C4-2B (cell line): ENCODE results near the gene TAGAP.

ENCODE experiments used
- H3K27ac ChIP-seq: fragments of 450-650 bp; 2 replicates; pipeline ENCODE4 v1.5.1; 2017
- CTCF ChIP-seq: fragments of 450-650 bp; conservative IDR thresholded peaks from 2 replicates; pipeline ENCODE4 v1.5.1; 2017; ENCODE audit warnings: mild to moderate bottlenecking
- ZFX ChIP-seq: fragments of 450-650 bp; IDR thresholded peaks from 2 replicates; pipeline ENCODE4 v1.6.1; 2017

The TAGAP gene

GRCh38 chr6:159061146-159061545 lies 16.4 kb upstream of the TAGAP start:
- no peak overlapping the region for H3K27ac ChIP-seq
- no peak for TF ChIP-seq CTCF
- no peak for TF ChIP-seq ZFX

- no peak for TF ChIP-seq CTCF
- H3K27ac ChIP-seq: no peak overlapping the region
Observed at GRCh38 chr6:159059885-159060506, 15.2 kb upstream of the TAGAP start.

DNA sequence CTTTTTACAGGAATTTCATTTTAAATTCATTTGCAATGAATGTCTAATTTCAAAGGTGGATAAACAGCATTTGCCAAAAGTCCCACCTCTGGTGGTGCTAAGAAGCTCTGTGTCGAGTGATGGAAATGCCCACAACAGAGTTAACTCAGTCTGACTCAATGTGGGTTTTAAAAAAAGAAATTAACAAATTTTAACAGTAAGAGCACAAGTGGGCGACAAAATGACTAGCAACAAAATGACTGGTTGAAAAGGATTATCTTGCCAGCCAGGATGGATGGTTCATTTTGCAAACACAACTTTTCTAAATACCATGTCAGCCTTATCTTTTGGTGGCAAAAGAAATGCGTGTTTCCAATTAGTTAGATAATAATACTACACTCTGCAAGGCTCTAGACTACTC lies 14.3 kb upstream of the TAGAP start:
- no peak overlapping the region for H3K27ac ChIP-seq
- TF ChIP-seq CTCF (no peak), ZFX (no peak)

DNA sequence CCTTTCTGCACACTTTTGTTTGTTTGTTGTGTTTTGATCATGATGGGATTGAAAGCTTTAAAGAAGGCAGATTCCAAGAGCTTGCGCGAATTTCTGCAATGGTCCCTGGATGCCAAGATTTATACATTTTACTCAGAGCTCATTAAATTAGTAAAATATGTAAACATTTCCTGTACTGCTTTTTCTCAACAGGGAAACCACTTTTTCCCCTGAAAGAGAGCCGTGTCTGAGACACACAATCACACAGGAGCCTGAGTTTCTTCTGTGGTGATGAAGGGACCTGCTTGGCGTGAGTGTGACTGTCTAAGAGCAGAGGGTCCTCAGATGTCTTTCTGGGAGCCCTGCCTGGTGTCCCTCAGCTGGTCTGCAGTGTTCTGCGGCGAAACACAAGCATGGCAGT lies 12.1 kb upstream of the TAGAP start:
- TF ChIP-seq CTCF (no peak), ZFX (no peak)
- H3K27ac ChIP-seq: no peak overlapping the region

DNA sequence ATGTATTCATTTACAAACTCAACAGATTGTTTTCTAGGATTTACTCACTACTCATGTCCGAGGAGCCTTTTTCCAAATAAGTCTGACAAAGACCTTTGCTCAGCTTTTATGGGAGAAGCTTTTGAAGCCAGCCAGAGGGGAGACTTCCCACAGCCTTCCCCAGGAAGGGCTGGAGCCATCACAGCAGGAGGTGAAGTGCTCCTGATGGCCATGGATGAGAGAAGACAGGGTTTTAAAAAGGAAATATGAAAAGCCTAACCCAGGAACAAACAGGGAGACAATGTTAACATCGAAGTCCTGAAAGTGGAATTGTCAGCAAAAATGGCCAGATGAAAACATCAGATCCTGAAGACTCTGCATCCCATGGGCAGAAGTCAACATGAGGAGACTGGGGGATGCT lies 11.6 kb upstream of the TAGAP start:
- no peak overlapping the region for H3K27ac ChIP-seq
- no peak for TF ChIP-seq ZFX
- TF ChIP-seq CTCF: no peak

- no peak for TF ChIP-seq CTCF
- no peak for TF ChIP-seq ZFX
Observed at GRCh38 chr6:159056003-159056402, 11.2 kb upstream of the TAGAP start.

DNA sequence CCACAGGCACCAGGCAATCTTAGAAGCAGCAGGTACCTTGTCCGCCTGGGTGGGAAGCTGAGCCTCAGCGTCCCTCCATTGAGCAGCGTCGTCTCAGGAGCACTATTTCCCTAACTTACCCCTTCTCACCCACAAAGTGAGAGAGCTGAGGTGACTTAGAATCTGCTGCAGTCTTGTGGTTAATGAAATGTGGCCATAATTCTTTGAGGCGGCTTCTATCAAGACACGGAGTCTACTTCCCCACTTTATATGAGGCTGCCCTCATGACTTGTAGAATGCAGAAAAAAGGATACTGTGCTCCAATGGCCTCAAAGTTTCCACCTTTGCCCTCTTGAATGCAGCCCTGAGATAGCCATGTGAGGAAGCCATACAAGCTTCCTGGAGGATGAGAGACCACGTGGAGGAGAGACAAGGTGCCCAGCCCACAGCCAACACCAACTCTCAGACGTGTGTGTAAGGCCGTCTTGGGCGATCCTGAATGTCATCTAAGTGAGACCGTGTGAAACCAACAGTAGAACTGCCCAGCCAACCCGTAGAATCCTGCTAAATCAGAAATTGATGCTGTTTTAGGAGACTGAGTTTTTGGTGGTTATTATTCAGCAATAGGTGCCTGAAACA lies 9.1 kb upstream of the TAGAP start:
- H3K27ac ChIP-seq: no peak overlapping the region
- TF ChIP-seq ZFX (no peak), CTCF (no peak)

More at GRCh38 chr6:159056003-159056402, 11.2 kb upstream of the TAGAP start:
- no peak overlapping the region for H3K27ac ChIP-seq
